ENCODE data around the gene YPEL3.

YPEL3 gene

GRCh38 chr16:30054451-30054850 is 41.6 kb downstream of the YPEL3 start:
- Histone ChIP-seq H3K9me3 (ENCODE audit: control insufficient read depth, low read length) (no peaks in the 10 kb centered on the region), H3K4me3 (ENCODE audit: extremely low read depth, insufficient read depth, low read length, poor library complexity, severe bottlenecking) (peak overlapping the region; percentile 88), H3K27ac (ENCODE audit: low read depth, low read length, severe bottlenecking) (no peak overlapping the region), H3K4me1 (ENCODE audit: control insufficient read depth, insufficient read depth, low read length, poor library complexity, severe bottlenecking) (peaks cover 22% of the 10 kb centered on the region), H3K36me3 (ENCODE audit: control insufficient read depth, insufficient read depth, low read length) (peaks cover 24% of the 10 kb centered on the region)
- 75 to 76% methylated on average over 8 of the region's 8 CpGs for WGBS, 2 experiments (ENCODE audit: insufficient coverage in 2 of 2)

- WGBS, 2 experiments (ENCODE audit: insufficient coverage in 2 of 2), result 17 to 20% methylated on average over 13 to 15 of the region's 19 CpGs
- Histone ChIP-seq H3K27ac (ENCODE audit: low read depth, low read length, severe bottlenecking) (peak overlapping the region; percentile 93), H3K4me1 (ENCODE audit: control insufficient read depth, insufficient read depth, low read length, poor library complexity, severe bottlenecking) (peaks cover 27% of the 10 kb centered on the region)
Measured at GRCh38 chr16:30053376-30054015, 42.5 kb downstream of the YPEL3 start.

GRCh38 chr16:30052671-30053372 is 43.2 kb downstream of the YPEL3 start:
- peak overlapping the region; percentile 93 for H3K27ac ChIP-seq (ENCODE audit: low read depth, low read length, severe bottlenecking)
- H3K36me3 ChIP-seq (ENCODE audit: control insufficient read depth, insufficient read depth, low read length), result peaks cover 14% of the 10 kb centered on the region
- H3K4me1 ChIP-seq (ENCODE audit: control insufficient read depth, insufficient read depth, low read length, poor library complexity, severe bottlenecking), result peaks cover 27% of the 10 kb centered on the region
- 4 to 5% methylated on average over 18 to 23 of the region's 58 CpGs for WGBS, 2 experiments (ENCODE audit: insufficient coverage in 2 of 2)
- H3K9me3 ChIP-seq (ENCODE audit: control insufficient read depth, low read length), result no peaks in the 10 kb centered on the region
- peak overlapping the region; percentile 88 for H3K4me3 ChIP-seq (ENCODE audit: extremely low read depth, insufficient read depth, low read length, poor library complexity, severe bottlenecking)

More at GRCh38 chr16:30053376-30054015, 42.5 kb downstream of the YPEL3 start:
- Histone ChIP-seq H3K36me3 (ENCODE audit: control insufficient read depth, insufficient read depth, low read length) (peaks cover 17% of the 10 kb centered on the region), H3K4me3 (ENCODE audit: extremely low read depth, insufficient read depth, low read length, poor library complexity, severe bottlenecking) (peak overlapping the region; percentile 88), H3K9me3 (ENCODE audit: control insufficient read depth, low read length) (no peaks in the 10 kb centered on the region)

- WGBS, 2 experiments (ENCODE audit: insufficient coverage in 2 of 2), result 60 to 79% methylated on average over 3 of the region's 3 CpGs
- Histone ChIP-seq H3K4me3 (ENCODE audit: extremely low read depth, insufficient read depth, low read length, poor library complexity, severe bottlenecking) (no peak overlapping the region), H3K36me3 (ENCODE audit: control insufficient read depth, insufficient read depth, low read length) (peaks cover 8% of the 10 kb centered on the region), H3K9me3 (ENCODE audit: control insufficient read depth, low read length) (no peaks in the 10 kb centered on the region), H3K27ac (ENCODE audit: low read depth, low read length, severe bottlenecking) (peak overlapping the region; percentile 89), H3K4me1 (ENCODE audit: control insufficient read depth, insufficient read depth, low read length, poor library complexity, severe bottlenecking) (peaks cover 27% of the 10 kb centered on the region)
Measured at GRCh38 chr16:30051518-30051917, 44.5 kb downstream of the YPEL3 start.

- Histone ChIP-seq H3K9me3 (ENCODE audit: control insufficient read depth, low read length) (no peaks in the 10 kb centered on the region), H3K36me3 (ENCODE audit: control insufficient read depth, insufficient read depth, low read length) (no peaks in the 10 kb centered on the region)
Measured at GRCh38 chr16:30049871-30050270, 46.1 kb downstream of the YPEL3 start.

GRCh38 chr16:30046588-30046987 is 49.4 kb downstream of the YPEL3 start:
- Histone ChIP-seq H3K4me1 (ENCODE audit: control insufficient read depth, insufficient read depth, low read length, poor library complexity, severe bottlenecking) (peaks cover 12% of the 10 kb centered on the region), H3K36me3 (ENCODE audit: control insufficient read depth, insufficient read depth, low read length) (no peaks in the 10 kb centered on the region), H3K4me3 (ENCODE audit: extremely low read depth, insufficient read depth, low read length, poor library complexity, severe bottlenecking) (no peak overlapping the region), H3K9me3 (ENCODE audit: control insufficient read depth, low read length) (no peaks in the 10 kb centered on the region), H3K27ac (ENCODE audit: low read depth, low read length, severe bottlenecking) (no peak overlapping the region)
- no CpG with 5 or more reads among the region's 1 CpG for WGBS, 2 experiments (ENCODE audit: insufficient coverage in 2 of 2)

More at GRCh38 chr16:30049871-30050270, 46.1 kb downstream of the YPEL3 start:
- Histone ChIP-seq H3K4me1 (ENCODE audit: control insufficient read depth, insufficient read depth, low read length, poor library complexity, severe bottlenecking) (peaks cover 24% of the 10 kb centered on the region), H3K27ac (ENCODE audit: low read depth, low read length, severe bottlenecking) (no peak overlapping the region), H3K4me3 (ENCODE audit: extremely low read depth, insufficient read depth, low read length, poor library complexity, severe bottlenecking) (no peak overlapping the region)
- WGBS, 2 experiments (ENCODE audit: insufficient coverage in 2 of 2), result 93 to 95% methylated on average over 7 of the region's 8 CpGs

GRCh38 chr16:30046178-30046577 is 49.8 kb downstream of the YPEL3 start:
- no peaks in the 10 kb centered on the region for H3K9me3 ChIP-seq (ENCODE audit: control insufficient read depth, low read length)
- no peak overlapping the region for H3K27ac ChIP-seq (ENCODE audit: low read depth, low read length, severe bottlenecking)
- no peak overlapping the region for H3K4me3 ChIP-seq (ENCODE audit: extremely low read depth, insufficient read depth, low read length, poor library complexity, severe bottlenecking)
- WGBS, 2 experiments (ENCODE audit: insufficient coverage in 2 of 2), result 77% methylated on average over 5 of the region's 8 CpGs; no CpG with 5 or more reads in 1 of the 2 experiments
- H3K36me3 ChIP-seq (ENCODE audit: control insufficient read depth, insufficient read depth, low read length), result no peaks in the 10 kb centered on the region
- peaks cover 12% of the 10 kb centered on the region for H3K4me1 ChIP-seq (ENCODE audit: control insufficient read depth, insufficient read depth, low read length, poor library complexity, severe bottlenecking)
